Measurements from ENCODE around the gene ATP11A.

ATP11A gene

GRCh38 chr13:112892426-112893206 lies 202.8 kb downstream of the ATP11A start:
- DNase-seq (ENCODE audit: low read depth in 2 of 2): no peak

- DNase-seq (ENCODE audit: low read depth in 2 of 2): no peak
Measured at GRCh38 chr13:112893207-112893569, 203.3 kb downstream of the ATP11A start.

GRCh38 chr13:112893570-112894422 lies 204.0 kb downstream of the ATP11A start:
- DNase-seq (ENCODE audit: low read depth in 2 of 2): no peak

GRCh38 chr13:112894423-112894672 lies 204.5 kb downstream of the ATP11A start:
- no peak for DNase-seq (ENCODE audit: low read depth in 2 of 2)

- no peak for DNase-seq (ENCODE audit: low read depth in 2 of 2)
Measured at GRCh38 chr13:112894673-112895481, 205.0 kb downstream of the ATP11A start.

- DNase-seq (ENCODE audit: low read depth in 2 of 2): no peak
Measured at GRCh38 chr13:112895521-112896465, 206.0 kb downstream of the ATP11A start.

GRCh38 chr13:112896736-112897602 lies 207.1 kb downstream of the ATP11A start:
- DNase-seq (ENCODE audit: low read depth in 2 of 2): no peak

GRCh38 chr13:112897603-112897955 lies 207.7 kb downstream of the ATP11A start:
- DNase-seq (ENCODE audit: low read depth in 2 of 2): no peak

GRCh38 chr13:112897956-112898620 lies 208.2 kb downstream of the ATP11A start:
- no peak for DNase-seq (ENCODE audit: low read depth in 2 of 2)

GRCh38 chr13:112898621-112899280 lies 208.9 kb downstream of the ATP11A start:
- DNase-seq (ENCODE audit: low read depth in 2 of 2): no peak

- no peak for DNase-seq (ENCODE audit: low read depth in 2 of 2)
Measured at GRCh38 chr13:112899281-112900225, 209.7 kb downstream of the ATP11A start.

GRCh38 chr13:112900226-112900600 lies 210.4 kb downstream of the ATP11A start:
- no peak for DNase-seq (ENCODE audit: low read depth in 2 of 2)

- no peak for DNase-seq (ENCODE audit: low read depth in 2 of 2)
Measured at GRCh38 chr13:112900691-112901091, 210.9 kb downstream of the ATP11A start.

- no peak for DNase-seq (ENCODE audit: low read depth in 2 of 2)
Measured at GRCh38 chr13:112902101-112902651, 212.3 kb downstream of the ATP11A start.

GRCh38 chr13:112902669-112903068 lies 212.8 kb downstream of the ATP11A start:
- DNase-seq (ENCODE audit: low read depth in 2 of 2): no peak

GRCh38 chr13:112903071-112903577 lies 213.3 kb downstream of the ATP11A start:
- DNase-seq (ENCODE audit: low read depth in 2 of 2): no peak

GRCh38 chr13:112903606-112904195 lies 213.9 kb downstream of the ATP11A start:
- DNase-seq (ENCODE audit: low read depth in 2 of 2): no peak

All from stimulated activated CD8-positive, alpha-beta memory T cell treated with anti-CD3 and anti-CD28 coated beads, Interleukin-2, amount 100 ng/mL, for 1 hour (primary cell).